Measurements from ENCODE around the gene SKAP2. TPM values are rescaled to one million over a fixed set of nuclear protein-coding genes. Genes with fewer than 3 reads are reported as not detected.

The SKAP2 gene
- total RNA-seq, 1 donor from 2014 or later = 3.5 TPM

DNA sequence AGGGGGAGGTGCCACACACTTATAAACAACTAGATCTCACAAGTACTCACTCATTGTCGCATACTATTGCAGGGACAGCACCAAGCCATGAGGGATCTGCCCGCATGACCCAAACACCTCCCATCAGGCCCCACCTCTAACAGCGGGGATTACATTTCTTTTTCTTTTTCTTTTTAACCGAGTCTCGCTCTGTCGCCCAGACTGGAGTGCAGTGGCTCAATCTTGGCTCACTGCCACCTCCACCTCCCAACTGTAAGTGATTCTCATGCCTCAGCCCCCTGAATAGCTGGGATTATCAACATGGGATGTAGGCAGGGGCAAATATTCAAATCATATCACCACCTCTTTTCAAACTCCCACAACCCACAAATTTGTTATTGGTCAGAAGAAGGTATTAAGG lies 76.7 kb downstream of the SKAP2 start:
- peaks cover 3% of the 10 kb centered on the region for H3K9me3 Mint-ChIP-seq
- H3K36me3 Mint-ChIP-seq (ENCODE audit: low read depth) = no peaks in the 10 kb centered on the region
- no peak overlapping the region for H3K4me3 Mint-ChIP-seq
- no peak overlapping the region for H3K27ac Mint-ChIP-seq (ENCODE audit: unreplicated experiment)
- TF ChIP-seq, protein P1, sequence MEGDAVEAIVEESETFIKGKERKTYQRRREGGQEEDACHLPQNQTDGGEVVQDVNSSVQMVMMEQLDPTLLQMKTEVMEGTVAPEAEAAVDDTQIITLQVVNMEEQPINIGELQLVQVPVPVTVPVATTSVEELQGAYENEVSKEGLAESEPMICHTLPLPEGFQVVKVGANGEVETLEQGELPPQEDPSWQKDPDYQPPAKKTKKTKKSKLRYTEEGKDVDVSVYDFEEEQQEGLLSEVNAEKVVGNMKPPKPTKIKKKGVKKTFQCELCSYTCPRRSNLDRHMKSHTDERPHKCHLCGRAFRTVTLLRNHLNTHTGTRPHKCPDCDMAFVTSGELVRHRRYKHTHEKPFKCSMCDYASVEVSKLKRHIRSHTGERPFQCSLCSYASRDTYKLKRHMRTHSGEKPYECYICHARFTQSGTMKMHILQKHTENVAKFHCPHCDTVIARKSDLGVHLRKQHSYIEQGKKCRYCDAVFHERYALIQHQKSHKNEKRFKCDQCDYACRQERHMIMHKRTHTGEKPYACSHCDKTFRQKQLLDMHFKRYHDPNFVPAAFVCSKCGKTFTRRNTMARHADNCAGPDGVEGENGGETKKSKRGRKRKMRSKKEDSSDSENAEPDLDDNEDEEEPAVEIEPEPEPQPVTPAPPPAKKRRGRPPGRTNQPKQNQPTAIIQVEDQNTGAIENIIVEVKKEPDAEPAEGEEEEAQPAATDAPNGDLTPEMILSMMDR (conservative IDR thresholded peaks at IDR 0.05) = no peak
- no peaks in the 10 kb centered on the region for H3K27me3 Mint-ChIP-seq (ENCODE audit: low read depth)
- no peaks in the 10 kb centered on the region for H3K4me1 Mint-ChIP-seq
- no peak for DNase-seq (ENCODE audit: low read depth, low spot score)

DNA sequence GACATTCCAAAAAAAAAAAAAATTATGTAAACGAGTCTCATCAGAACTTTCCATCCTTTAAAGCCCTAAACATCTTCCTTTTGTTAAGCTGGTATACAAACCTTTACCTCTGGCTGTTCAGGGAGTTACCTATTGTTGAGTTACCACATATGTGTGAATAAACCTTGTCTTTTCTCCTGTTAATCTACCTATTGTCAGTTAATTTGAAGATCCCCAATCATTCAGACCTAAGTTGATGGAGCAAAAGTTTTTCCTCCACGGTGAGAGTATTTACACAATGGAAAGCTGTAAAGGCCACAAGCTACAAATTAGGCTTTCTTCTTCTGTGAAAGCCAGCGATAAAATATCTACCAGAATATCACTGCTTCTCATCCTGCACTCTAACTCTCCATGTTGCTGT lies 80.3 kb downstream of the SKAP2 start:
- DNase-seq (ENCODE audit: low read depth, low spot score) = no peak
- H3K27me3 Mint-ChIP-seq (ENCODE audit: low read depth) = no peaks in the 10 kb centered on the region
- H3K4me3 Mint-ChIP-seq = no peak overlapping the region
- no peak overlapping the region for H3K27ac Mint-ChIP-seq (ENCODE audit: unreplicated experiment)
- H3K4me1 Mint-ChIP-seq = no peaks in the 10 kb centered on the region
- TF ChIP-seq, protein P1 (conservative IDR thresholded peaks at IDR 0.05) = no peak
- H3K9me3 Mint-ChIP-seq = peaks cover 3% of the 10 kb centered on the region
- no peaks in the 10 kb centered on the region for H3K36me3 Mint-ChIP-seq (ENCODE audit: low read depth)

DNA sequence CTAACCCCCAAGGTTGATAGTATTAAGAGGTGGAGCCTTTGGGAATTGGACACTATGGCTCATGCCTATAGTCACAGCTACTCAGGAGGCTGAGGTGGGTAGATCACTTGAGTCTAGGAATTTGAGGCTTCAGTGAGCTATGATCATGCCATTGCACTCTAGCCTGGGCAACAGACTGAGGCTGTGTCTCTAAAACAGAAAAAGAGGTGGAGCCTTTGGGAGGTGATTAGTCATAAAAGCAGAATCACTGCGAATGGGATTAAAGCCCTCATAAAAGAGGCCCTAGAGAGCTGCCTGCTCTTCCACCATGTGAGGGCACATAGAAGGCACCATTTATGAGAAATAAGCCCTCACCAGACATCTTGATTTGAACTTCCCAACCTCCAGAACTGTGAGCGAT lies 81.9 kb downstream of the SKAP2 start:
- H3K4me3 Mint-ChIP-seq = no peak overlapping the region
- no peaks in the 10 kb centered on the region for H3K36me3 Mint-ChIP-seq (ENCODE audit: low read depth)
- peaks cover 3% of the 10 kb centered on the region for H3K9me3 Mint-ChIP-seq
- TF ChIP-seq, protein P1 (conservative IDR thresholded peaks at IDR 0.05) = no peak
- no peak for DNase-seq (ENCODE audit: low read depth, low spot score)
- H3K27ac Mint-ChIP-seq (ENCODE audit: unreplicated experiment) = no peak overlapping the region
- no peaks in the 10 kb centered on the region for H3K4me1 Mint-ChIP-seq
- H3K27me3 Mint-ChIP-seq (ENCODE audit: low read depth) = no peaks in the 10 kb centered on the region

DNA sequence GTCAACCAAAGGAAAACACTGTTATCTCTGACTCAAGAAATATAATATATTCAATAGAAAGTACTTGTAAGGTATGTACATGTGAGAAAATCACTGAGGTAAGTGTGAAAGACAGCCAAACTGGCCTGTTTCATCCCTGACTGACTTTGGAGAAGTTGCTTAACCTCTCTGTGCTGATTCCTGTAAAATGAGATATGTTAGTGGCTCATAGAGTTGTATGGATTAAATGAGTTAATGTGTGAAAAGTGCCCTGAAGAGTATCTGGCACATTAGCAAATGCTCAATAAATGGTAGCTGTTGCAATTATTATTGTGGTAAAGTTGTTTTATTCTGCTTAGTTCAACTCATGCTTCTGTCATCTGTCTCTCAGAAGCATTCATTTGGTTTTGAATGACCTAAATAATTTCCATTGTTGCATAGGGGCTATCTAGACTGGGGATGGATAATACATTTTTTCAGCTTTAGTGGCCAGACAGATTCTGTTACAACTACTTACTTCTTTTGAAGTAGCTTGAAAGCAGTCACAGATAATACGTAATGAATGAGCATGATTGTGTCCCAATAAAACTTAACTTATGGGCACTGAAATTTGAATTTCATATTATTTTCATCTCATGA lies 84.3 kb downstream of the SKAP2 start:
- Mint-ChIP-seq H3K27me3 (ENCODE audit: low read depth) (no peaks in the 10 kb centered on the region), H3K4me1 (no peaks in the 10 kb centered on the region), H3K27ac (ENCODE audit: unreplicated experiment) (no peak overlapping the region), H3K36me3 (ENCODE audit: low read depth) (no peaks in the 10 kb centered on the region), H3K4me3 (no peak overlapping the region), H3K9me3 (peaks cover 3% of the 10 kb centered on the region)
- TF ChIP-seq, protein P1 (conservative IDR thresholded peaks at IDR 0.05) = no peak
- no peak for DNase-seq (ENCODE audit: low read depth, low spot score)

DNA sequence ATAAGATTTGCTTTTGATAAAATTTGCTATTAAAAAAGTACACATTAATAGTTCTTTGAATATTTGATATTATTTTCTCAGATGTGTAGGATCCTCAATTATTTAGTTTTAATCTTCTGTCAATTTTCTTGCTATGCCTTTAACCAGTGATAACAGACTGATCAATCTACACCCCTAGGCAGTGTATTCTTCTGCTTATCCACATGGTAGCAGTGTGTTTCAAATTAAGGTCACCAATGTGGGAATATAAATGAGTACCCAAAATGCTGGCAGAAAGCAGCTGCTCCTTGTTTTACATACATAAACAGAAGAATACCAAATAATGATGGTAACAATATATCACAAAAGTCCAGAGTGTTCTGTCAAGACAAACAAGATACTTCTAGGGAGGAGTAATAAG lies 87.0 kb downstream of the SKAP2 start:
- Mint-ChIP-seq H3K9me3 (no peaks in the 10 kb centered on the region), H3K4me3 (no peak overlapping the region), H3K4me1 (no peaks in the 10 kb centered on the region), H3K27ac (ENCODE audit: unreplicated experiment) (no peak overlapping the region), H3K36me3 (ENCODE audit: low read depth) (no peaks in the 10 kb centered on the region), H3K27me3 (ENCODE audit: low read depth) (no peaks in the 10 kb centered on the region)
- DNase-seq (ENCODE audit: low read depth, low spot score) = no peak
- TF ChIP-seq, protein P1 (conservative IDR thresholded peaks at IDR 0.05) = no peak
